Adrenal gland (tissue), 5 donors: ENCODE measurements around the gene SLC51B.

Experiments
- CTCF ChIP-seq, 6 experiments: fragments of 450-650 bp in 4 of 6; fragments of 200-600 bp in 2 of 6; sonication (generic) in 1 of 6; IDR thresholded peaks; 1 replicate in 5 of 6; 2 replicates in 1 of 6; pipeline versions ENCODE4 v1.5.1 to v1.8.0; 2016 to 2021; ENCODE audit warnings: antibody characterized with exemption in 6 of 6, mild to moderate bottlenecking in 2 of 6, moderate library complexity in 1 of 6
- POLR2A ChIP-seq, 2 donors: fragments of 450-650 bp; IDR thresholded peaks; one replicate each; pipeline ENCODE4 v1.6.1; 2017; ENCODE audit warnings: antibody characterized with exemption in 2 of 2, mild to moderate bottlenecking in 2 of 2, moderate library complexity in 1 of 2
- donor health status: DM: no; HTN: no; CAD: no.

DNA sequence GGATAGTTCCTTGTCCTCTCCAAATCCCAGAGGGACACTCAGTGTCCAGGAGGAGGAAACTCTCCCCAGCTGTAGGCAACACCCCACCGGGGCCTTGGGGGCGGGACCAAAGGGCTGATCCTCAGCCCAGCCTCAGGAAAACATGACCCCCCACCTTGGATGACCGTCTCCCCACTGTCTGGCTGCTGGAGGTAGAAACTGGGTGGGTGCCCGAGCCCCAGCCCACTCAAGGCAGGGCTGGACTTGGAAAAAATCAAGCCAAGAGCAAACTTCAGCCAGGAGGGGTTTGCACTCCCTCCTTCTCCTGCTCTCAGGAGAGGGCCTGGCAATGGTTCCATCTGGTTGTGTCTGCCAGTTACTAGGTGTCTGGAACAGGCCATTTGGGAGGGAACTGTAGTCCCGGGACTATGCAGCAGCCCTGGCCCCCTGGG is 26.2 kb downstream of the SLC51B start:
- TF ChIP-seq POLR2A (IDR thresholded peaks at IDR 0.05) (no peak), CTCF (IDR thresholded peaks at IDR 0.05) (no peak)
